Body of pancreas (tissue), 4 donors: ENCODE measurements around the gene RUFY2. TPM values are rescaled to one million over a fixed set of nuclear protein-coding genes. Genes with fewer than 3 reads are reported as not detected.

Experiments used
- ATAC-seq: fragments of 150-250 bp; one replicate; pipeline ENCODE4 v1.9.1; 2016
- DNase-seq, 4 donors: peaks; one replicate each; pipeline ENCODE4 v3.0.0-alpha.2; 2019
- H3K27ac ChIP-seq, 4 donors: fragments of 200-600 bp; sonication (generic); 1 replicate in 3 of 4; 2 replicates in 1 of 4; pipeline versions ENCODE4 v1.5.1 to v1.6.1; 2016 to 2019; ENCODE audit warnings: mild to moderate bottlenecking in 1 of 4, mixed read lengths in 1 of 4, moderate library complexity in 1 of 4
- H3K27me3 ChIP-seq, 2 donors: fragments of 200-600 bp; sonication (generic); one replicate each; pipeline ENCODE4 v1.6.0; 2016; ENCODE audit warnings: mild to moderate bottlenecking in 1 of 2
- H3K36me3 ChIP-seq, 2 donors: fragments of 200-600 bp; sonication (generic); replicated peaks in 1 of 2; 2 replicates each; pipeline ENCODE4 v1.5.1; 2016; ENCODE audit warnings: low read depth in 2 of 2; ENCODE audit not compliant: insufficient read depth in 1 of 2
- H3K4me1 ChIP-seq: fragments of 200-600 bp; sonication (generic); one replicate; pipeline ENCODE4 v1.6.0; 2016
- H3K4me3 ChIP-seq, 2 donors: fragments of 200-600 bp; sonication (generic); 1 replicate in 1 of 2; 2 replicates in 1 of 2; pipeline ENCODE4 v1.5.1; 2016 to 2019
- H3K9me3 ChIP-seq, 3 donors: fragments of 200-600 bp; sonication (generic); 1 replicate in 2 of 3; 2 replicates in 1 of 3; pipeline ENCODE4 v1.5.1; 2016
- CTCF ChIP-seq, 7 experiments: fragments of 450-650 bp in 4 of 7; fragments of 200-600 bp in 3 of 7; sonication (generic) in 3 of 7; IDR thresholded peaks; one replicate each; pipeline ENCODE4 v1.5.1; 2016 to 2019; ENCODE audit warnings: antibody characterized with exemption in 7 of 7
- POLR2A ChIP-seq, 3 donors: fragments of 450-650 bp; IDR thresholded peaks; one replicate each; pipeline ENCODE4 v1.6.1; 2016; ENCODE audit warnings: antibody characterized with exemption in 3 of 3, mild to moderate bottlenecking in 2 of 3
- WGBS, 2 donors: methylation state at CpG; one replicate each; pipeline ENCODE4 v1.1.5; 2017; 5-methylcytosine and 5-hydroxymethylcytosine counted together
- intact Hi-C: fragments of 100-400 bp; cut with DNase I; formaldehyde crosslinking; loops from one replicate; pipeline ENCODE4 v1.15.1; 2023
- total RNA-seq, 2 donors: library from RNA; depleted of rRNA; stranded (reverse); fragments of >200 nt; gene quantifications; one replicate each; pipeline ENCODE4 v1.1.0, GENCODE V29; 2016

Gene RUFY2
- total RNA-seq, 2 donors from 2014 or later, result 17.8 to 26.2 TPM

GRCh38 chr10:68408898-68409518, 1.9 kb upstream of the RUFY2 start:
- 81 to 86% methylated on average over 2 of the region's 2 CpGs for WGBS, 2 donors
- Histone ChIP-seq H3K9me3 (no peaks in the 10 kb centered on the region), H3K4me1 (peaks cover 13% of the 10 kb centered on the region), H3K36me3 (no peaks in the 10 kb centered on the region), H3K27ac (no peak overlapping the region), H3K27me3 (no peaks in the 10 kb centered on the region), H3K4me3 (no peak overlapping the region)
- intact Hi-C loops, result no loop called here
- ATAC-seq (no peak), DNase-seq (no peak)
- no peak for TF ChIP-seq CTCF (IDR thresholded peaks at IDR 0.05)
- no peak for TF ChIP-seq POLR2A (IDR thresholded peaks at IDR 0.05)

- Histone ChIP-seq H3K36me3 (no peaks in the 10 kb centered on the region), H3K27me3 (no peaks in the 10 kb centered on the region), H3K9me3 (no peaks in the 10 kb centered on the region), H3K4me1 (peaks cover 13% of the 10 kb centered on the region), H3K4me3 (peak overlapping the region; percentile 88 to 100), H3K27ac (peak overlapping the region; percentile 85 to 95 (median 93))
- TF ChIP-seq POLR2A (IDR thresholded peaks at IDR 0.05), result no peak
- TF ChIP-seq CTCF (IDR thresholded peaks at IDR 0.05), result no peak
- intact Hi-C loops, result no loop called here
- ATAC-seq, result peak; percentile 48
- WGBS, 2 donors, result 0 to 1% methylated on average over 16 to 34 of the region's 38 CpGs
- peak; percentile 42 to 60 (median 45) for DNase-seq
These were observed 814 bp downstream of the RUFY2 start for GRCh38 chr10:68406111-68406814.

- Histone ChIP-seq H3K27me3 (no peaks in the 10 kb centered on the region), H3K27ac (no peak overlapping the region), H3K4me3 (no peak overlapping the region), H3K4me1 (peaks cover 13% of the 10 kb centered on the region), H3K9me3 (no peaks in the 10 kb centered on the region), H3K36me3 (no peaks in the 10 kb centered on the region)
- TF ChIP-seq CTCF (IDR thresholded peaks at IDR 0.05) (no peak), POLR2A (IDR thresholded peaks at IDR 0.05) (no peak)
- WGBS, 2 donors, result 84% methylated on average over 4 of the region's 4 CpGs
- intact Hi-C loops, result no loop called here
- DNase-seq (no peak), ATAC-seq (no peak)
These were observed 3.4 kb downstream of the RUFY2 start for GRCh38 chr10:68403701-68404100.

- DNase-seq, result no peak
- H3K27ac ChIP-seq, result no peak overlapping the region
- no peaks in the 10 kb centered on the region for H3K36me3 ChIP-seq
- TF ChIP-seq POLR2A (IDR thresholded peaks at IDR 0.05) (no peak), CTCF (IDR thresholded peaks at IDR 0.05) (no peak)
- H3K4me1 ChIP-seq, result peaks cover 7% of the 10 kb centered on the region
- 20 to 28% methylated on average over 1 of the region's 1 CpG for WGBS, 2 donors
- H3K9me3 ChIP-seq, result no peaks in the 10 kb centered on the region
- H3K4me3 ChIP-seq, result no peak overlapping the region
- H3K27me3 ChIP-seq, result no peaks in the 10 kb centered on the region
- ATAC-seq, result no peak
- intact Hi-C loops, result no loop called here
These were observed 4.8 kb downstream of the RUFY2 start for GRCh38 chr10:68402276-68402675.
